HG02973 (cell line): Measurements from ENCODE around the gene POPDC2.
A peak's percentile ranks its signal among the peaks of the same experiment; 100 is the strongest.
"Not testable (repeated sequence)": the region's sequence is repeated elsewhere in the genome, so short reads cannot be mapped to it uniquely, and the experiment has no call there.

Experiments
- ATAC-seq: cut with Tn5 transposase; IDR thresholded peaks from one replicate; pipeline ENCODE4 v1.9.1; 2021; ENCODE audit warnings: moderate library complexity; ENCODE audit not compliant: unreplicated experiment

Gene POPDC2, protein sequence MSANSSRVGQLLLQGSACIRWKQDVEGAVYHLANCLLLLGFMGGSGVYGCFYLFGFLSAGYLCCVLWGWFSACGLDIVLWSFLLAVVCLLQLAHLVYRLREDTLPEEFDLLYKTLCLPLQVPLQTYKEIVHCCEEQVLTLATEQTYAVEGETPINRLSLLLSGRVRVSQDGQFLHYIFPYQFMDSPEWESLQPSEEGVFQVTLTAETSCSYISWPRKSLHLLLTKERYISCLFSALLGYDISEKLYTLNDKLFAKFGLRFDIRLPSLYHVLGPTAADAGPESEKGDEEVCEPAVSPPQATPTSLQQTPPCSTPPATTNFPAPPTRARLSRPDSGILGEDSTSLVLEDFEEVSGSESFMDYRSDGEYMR

GRCh38 chr3:119660474-119661440 is at the start of gene POPDC2:
POPDC2 (minus strand) TSS chr3:119660589; CDS start chr3:119660423, 166 bp downstream.
- no peak for ATAC-seq

- no peak for ATAC-seq
Measured at GRCh38 chr3:119703820-119704531, 43.6 kb upstream of the POPDC2 start.

DNA sequence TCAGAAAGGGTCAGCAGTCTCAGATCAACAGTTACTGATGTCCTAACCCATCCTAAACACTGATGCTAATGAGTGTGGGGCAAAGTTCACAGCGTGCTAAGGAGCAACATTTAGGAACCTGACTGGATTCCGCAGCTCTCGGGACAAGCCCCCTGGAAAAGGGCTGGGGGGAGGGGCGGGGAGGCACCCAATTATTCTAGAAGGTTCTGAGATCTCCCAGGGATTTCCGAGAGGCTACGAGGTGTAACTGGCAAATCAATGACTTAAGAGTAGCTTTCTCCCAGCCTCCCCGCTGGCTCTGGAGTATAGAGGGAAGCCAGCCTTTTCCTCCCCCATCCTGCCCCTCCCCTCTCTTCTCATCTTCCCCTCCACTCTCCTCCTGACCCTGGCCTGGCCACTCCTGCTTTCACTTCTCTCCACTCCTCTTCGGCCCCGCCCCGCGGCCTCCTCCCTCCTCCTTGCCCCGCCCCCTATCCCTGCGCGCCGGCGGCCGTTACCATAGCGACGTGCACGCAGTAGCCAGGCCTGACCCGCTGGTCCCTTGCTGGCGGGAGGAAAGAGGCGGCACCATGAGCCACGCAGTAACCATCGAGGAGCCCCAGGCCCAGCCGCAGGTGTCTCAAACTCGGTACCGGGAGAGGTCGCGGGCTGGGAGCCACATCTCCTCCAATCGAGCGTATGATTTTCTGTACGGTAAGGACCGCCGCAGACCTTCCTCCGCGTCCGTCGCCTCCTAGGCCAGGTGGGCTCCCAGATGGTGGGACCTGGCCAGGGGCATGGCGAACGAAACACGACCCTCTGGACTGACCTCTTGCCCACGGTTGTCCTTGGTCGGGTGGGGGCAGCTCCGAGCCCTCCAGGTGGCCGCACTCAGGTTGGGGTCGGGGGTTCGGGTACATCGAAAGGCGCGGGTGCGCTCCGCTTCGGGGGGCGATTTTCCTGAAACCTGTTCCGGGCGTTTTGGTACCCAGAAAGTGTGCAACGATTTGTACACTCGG is 42.4 kb upstream of the POPDC2 start, which contains the start of gene CFAP91:
Gene CFAP91 (plus strand): TSS at position 493 of the 998 bp plus-strand sequence. CDS start 77 bp downstream, at position 570.
- ATAC-seq, result peak; percentile 92

DNA sequence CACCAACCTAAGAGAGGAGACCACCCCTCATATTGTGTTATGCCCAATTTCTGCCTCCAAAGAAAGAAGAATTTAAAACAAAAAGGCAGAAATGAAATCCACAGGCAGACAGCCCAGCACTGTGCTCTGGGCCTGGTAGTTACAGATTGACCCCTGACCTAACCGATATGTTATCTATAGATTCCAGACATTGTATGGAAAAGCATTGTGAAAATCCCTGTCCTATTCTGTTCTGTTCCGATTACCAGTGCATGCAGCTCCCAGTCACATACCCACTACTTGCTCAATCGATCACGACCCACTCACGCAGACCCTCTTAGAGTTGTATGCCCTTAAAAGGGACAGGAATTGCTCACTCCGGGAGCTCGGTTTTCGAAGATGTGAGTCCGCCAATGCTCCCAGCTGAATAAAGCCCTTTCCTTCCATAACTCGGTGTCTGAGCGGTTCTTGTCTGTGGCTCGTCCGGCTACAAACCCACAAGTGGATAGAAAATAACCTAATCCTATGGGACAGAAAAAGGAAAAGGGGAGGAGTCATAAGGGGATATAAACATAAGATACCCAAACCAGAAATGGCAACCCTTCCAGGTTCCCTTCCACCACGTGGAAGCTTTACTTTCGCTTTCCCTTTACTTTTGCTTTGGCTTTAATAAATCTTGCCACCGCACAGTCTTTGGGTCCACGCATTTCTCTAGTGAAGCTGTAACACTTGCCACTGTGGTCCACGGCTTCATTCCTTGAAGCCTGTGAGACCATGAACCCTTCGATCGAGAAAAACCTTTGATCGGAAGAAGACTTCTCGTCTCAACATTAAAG is 40.7 kb upstream of the POPDC2 start:
- no peak for ATAC-seq

DNA sequence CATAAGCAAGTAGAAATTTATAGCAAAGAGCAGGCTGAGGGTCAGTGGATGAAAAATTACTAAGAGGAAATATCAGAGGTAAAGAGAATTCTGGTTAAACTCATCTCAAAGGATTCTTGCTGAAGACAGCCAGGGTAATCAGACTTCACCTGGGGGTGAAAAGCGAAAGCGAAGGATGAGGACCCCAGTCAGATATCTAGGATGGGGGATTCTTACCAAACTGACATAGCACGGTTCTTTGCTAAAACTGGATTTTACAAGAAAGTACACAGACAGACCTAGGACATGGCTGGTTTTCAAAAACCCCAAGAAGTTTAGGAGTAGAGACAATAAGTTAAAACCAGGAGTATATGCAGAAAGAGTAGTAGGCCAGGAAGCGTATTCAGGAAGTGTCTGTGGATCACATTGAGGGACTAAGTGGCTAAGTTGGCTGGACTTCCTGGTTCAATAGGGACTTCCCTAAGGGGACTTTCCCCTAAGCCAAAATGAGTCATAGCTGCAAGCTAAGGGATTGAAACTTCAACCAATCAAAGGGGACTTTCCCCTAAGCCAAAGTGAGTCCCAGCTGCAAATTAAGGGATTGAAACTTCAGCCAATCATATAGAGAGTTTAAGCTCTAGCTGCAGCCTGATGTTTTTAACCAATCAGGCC is 40.0 kb upstream of the POPDC2 start:
- peak; percentile 34 for ATAC-seq

DNA sequence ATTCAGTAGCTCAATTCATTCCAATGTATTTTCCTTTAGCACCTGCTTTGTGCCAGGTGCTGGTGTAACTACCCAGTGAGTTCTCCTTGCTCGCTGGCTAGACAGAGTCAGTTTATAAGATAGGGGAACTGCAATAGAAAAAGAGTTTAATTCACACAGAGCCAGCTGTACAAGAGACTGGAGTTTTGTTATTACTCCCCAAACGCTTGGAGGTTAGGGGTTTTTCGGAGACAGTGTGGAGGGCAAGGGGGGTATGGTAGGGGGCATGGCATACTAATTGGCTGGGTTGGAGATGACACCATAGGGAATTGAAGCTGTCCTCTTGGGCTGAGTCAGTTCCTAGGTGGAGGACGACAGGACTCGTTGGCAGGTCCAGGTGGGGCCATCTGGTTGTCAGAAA is 37.0 kb upstream of the POPDC2 start:
- ATAC-seq, result peak; percentile 52

- no peak for ATAC-seq
Measured at GRCh38 chr3:119695480-119695879, 35.1 kb upstream of the POPDC2 start.

DNA sequence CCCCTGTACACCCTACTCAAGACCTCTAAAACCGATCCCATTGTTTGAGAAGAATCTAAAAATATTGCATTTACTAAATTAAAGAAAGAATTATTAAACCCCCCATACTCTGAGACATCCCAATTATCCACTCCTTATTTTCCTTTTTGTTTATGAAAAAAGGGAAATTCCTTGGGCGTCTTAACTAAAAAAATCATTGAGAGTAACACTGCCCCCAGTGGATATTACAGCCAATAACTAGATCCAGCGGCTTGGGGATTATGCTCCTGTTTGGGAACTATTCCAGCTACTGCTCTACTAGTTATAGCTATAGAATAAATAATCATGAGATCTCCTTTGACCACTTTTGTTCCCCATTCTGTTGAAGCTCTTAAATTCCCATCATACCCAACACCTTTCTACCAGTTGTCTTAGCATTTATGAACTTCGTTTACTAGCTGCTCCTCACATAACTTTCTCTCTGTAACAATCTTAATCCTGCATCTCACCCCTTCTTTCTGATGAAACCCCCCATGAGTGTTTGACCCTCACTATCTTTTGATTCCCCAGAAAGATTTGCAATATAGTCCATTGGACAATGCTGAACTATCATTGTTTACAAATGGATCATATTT is 29.8 kb upstream of the POPDC2 start:
- ATAC-seq, result no peak

GRCh38 chr3:119683421-119683820 is 23.0 kb upstream of the POPDC2 start:
- no peak for ATAC-seq

DNA sequence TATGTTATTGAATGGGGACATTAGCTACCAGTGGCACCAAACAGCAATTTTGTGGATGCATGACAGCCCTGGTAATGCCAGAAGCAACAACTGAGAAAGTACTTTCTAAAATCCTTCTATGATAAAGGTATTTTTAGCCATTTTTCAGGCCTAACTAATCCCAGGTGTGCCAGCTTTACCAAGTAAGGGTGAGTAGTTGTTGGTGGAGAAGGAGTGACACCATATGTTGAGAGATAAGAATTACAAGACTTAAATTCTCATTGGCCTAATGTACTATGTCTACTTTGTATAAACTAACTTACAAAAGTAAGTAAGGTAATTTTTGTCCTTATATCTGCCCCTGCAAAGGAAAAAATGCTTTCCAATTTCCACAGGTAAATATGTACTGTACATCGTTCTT is 20.9 kb upstream of the POPDC2 start:
- no peak for ATAC-seq

- ATAC-seq, result no peak
Measured at GRCh38 chr3:119679874-119680273, 19.5 kb upstream of the POPDC2 start.

DNA sequence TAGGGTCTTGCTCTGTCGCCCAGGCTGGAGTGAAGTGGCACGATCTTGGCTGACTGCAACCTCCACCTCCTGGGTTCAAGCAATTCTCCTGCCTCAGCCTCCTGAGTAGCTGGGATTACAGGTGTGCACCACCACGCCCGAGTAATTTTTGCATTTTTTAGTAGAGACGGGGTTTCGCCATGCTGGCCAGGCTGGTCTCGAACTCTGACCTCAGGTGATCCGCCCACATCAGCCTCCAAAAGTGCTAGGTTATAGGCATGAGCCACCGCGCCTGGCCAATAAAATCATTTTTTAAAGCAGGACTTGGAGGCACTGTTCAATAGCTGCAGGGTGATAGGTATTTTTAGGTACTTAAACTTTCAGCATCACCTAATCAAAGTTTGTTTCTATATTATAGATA is 17.8 kb upstream of the POPDC2 start:
- not testable (repeated sequence) for ATAC-seq

GRCh38 chr3:119677641-119677934 is 17.2 kb upstream of the POPDC2 start:
- ATAC-seq, result no peak

DNA sequence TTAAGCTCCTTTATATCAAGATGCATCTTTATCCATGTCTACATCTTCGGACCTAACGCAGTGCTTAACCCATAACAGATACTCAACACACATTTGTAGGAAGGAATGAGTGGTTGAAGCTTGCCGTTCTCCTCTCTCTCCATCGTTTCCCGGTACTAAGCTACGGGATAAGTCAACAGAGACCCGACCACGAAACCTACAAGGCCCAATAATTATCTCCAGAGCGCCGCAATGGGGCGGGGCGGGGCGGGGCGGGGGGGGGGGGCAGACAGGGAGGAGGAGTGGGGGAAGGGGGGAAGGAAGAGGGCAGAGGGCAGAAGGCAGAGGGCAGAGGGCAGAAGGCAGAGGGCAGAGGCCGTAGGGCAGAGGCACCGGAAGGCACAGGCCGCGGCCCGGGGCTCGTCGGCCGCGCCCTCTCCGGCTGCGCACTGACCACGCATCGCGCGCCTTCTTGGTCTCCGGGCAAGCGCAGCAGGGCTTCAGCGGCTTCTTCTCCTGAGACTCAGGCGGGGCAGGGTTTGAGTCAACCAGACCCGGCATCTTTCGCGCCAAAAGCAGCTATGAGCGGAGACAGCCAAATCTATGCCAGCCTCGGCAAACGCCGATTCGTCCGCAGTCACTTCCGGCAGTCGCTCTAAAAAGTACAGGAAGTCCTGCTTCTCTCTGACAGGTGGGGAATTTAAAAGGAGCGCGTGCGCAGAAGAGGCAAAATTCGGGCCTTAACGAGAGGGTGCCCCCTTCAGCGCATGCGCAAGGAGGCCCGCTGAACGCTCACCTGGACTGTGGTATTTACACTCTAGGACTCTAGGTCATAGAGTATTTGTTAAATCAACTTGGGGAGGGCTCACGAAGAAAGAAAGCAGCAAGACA is 16.6 kb upstream of the POPDC2 start, which contains the start of gene COX17:
Gene COX17 (minus strand): TSS at position 636 of the 870 bp plus-strand sequence. CDS start 96 bp downstream, at position 540.
- ATAC-seq, result peak; percentile 85

DNA sequence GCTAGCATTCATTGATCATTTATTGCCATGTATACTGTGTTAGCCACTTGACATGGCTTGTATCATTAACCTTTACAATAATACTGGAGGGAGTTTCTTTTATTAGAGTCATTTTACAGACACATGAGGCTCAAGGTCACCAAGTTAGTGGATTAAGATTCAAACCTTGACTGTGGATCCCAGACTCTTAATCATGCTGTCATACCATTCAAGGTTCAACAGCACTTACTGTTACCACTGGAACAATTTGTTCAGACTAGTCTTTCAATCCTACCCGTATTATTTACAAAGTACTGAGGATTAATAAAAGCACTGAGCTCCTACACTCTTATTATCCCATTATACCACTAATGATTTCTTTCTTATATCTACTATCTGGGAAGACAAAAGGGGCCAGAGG is 15.6 kb upstream of the POPDC2 start:
- no peak for ATAC-seq

DNA sequence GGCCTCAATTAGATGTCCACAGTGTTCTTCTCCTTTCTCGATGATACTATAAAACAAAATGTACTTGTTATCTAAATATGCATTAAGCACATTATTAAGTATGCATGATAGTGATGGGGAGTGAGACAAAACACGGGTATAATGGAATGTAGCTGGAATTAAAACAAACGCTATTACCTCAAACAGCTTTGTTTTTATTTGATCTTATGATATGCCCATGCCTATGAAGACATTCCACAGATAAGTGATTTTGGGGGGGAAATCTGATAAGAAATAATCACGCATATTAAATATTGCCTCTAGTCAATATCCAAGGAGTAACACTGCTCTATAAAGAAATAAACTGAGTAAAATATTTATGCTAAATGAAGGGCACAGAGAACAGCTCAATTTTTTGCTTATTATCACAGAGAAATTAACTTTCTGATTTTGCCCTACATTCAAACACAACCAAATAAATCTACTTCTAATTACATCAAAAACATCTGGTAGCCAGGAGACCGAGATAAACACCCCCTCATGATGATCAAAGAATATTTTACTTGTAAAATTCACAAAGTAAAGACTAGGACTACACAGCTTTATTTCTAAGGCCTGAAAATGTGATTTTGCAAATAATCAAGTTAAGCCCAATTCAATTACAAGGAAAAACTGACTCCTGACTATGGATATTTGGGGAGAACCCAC is 14.9 kb upstream of the POPDC2 start:
- ATAC-seq, result no peak

DNA sequence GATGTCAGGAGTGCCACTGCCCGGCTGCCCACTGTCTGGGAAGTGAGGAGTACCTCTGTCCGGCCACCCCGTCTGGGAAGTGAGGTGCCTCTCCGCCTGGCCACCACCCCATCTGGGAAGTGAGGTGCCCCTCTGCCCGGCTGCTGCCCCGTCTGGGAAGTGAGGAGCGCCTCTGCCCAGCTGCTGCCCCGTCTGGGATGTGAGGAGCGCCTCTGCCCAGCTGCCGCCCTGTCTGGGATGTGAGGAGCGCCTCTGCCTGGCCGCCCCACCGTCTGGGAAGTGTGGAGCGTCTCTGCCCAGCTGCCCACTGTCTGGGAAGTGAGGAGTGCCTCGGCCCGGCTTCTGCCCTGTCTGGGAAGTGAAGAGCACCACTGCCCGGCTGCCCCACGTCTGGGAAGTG is 13.5 kb upstream of the POPDC2 start:
- ATAC-seq, result no peak
